KMS-11 (cell line): ENCODE measurements around the gene GNLY.

Experiments
- H2AFZ ChIP-seq: fragments of 200-600 bp; sonication (generic); 2 replicates; pipeline ENCODE4 v1.6.1; 2016; ENCODE audit warnings: antibody characterized with exemption, mixed run types, low read depth
- H3K27ac ChIP-seq: fragments of 200-600 bp; sonication (generic); 2 replicates; pipeline ENCODE4 v1.6.1; 2016; ENCODE audit warnings: mild to moderate bottlenecking, mixed run types
- H3K27me3 ChIP-seq: fragments of 200-600 bp; sonication (generic); 2 replicates; pipeline ENCODE4 v1.6.1; 2017; ENCODE audit warnings: mild to moderate bottlenecking, low read depth, mixed run types, moderate library complexity; ENCODE audit not compliant: insufficient read depth
- H3K36me3 ChIP-seq: fragments of 200-600 bp; sonication (generic); 2 replicates; pipeline ENCODE4 v1.6.1; 2017; ENCODE audit warnings: mild to moderate bottlenecking, mixed run types; ENCODE audit not compliant: insufficient read depth
- H3K4me1 ChIP-seq: fragments of 200-600 bp; sonication (generic); 2 replicates; pipeline ENCODE4 v1.6.1; 2016; ENCODE audit warnings: mild to moderate bottlenecking, low read depth, mixed run types; ENCODE audit not compliant: poor library complexity, severe bottlenecking
- H3K4me2 ChIP-seq: fragments of 200-600 bp; sonication (generic); 2 replicates; pipeline ENCODE4 v1.7.0; 2016; ENCODE audit warnings: mild to moderate bottlenecking, mixed run types
- H3K4me3 ChIP-seq: fragments of 200-600 bp; sonication (generic); IDR thresholded peaks from 2 replicates; pipeline ENCODE4 v1.6.1; 2017; ENCODE audit warnings: low read depth, low read length, mixed read lengths; ENCODE audit not compliant: insufficient read depth
- H3K79me2 ChIP-seq: fragments of 200-600 bp; sonication (generic); 2 replicates; pipeline ENCODE4 v1.6.1; 2016; ENCODE audit warnings: low read depth, mixed run types; ENCODE audit not compliant: insufficient read depth
- H3K9ac ChIP-seq: fragments of 200-600 bp; sonication (generic); 2 replicates; pipeline ENCODE4 v1.6.1; 2016; ENCODE audit warnings: mild to moderate bottlenecking, mixed run types
- H4K20me1 ChIP-seq: fragments of 200-600 bp; sonication (generic); 2 replicates; pipeline ENCODE4 v1.6.1; 2016; ENCODE audit warnings: mild to moderate bottlenecking, mixed run types; ENCODE audit not compliant: insufficient read depth
- TF ChIP-seq, protein P1 (sequence below): fragments of 200-600 bp; sonication (generic); conservative IDR thresholded peaks from 2 replicates; pipeline ENCODE4 v1.6.1; 2017; ENCODE audit warnings: low read depth, mild to moderate bottlenecking, antibody characterized with exemption, low read length, moderate library complexity, mixed read lengths

Gene GNLY

GRCh38 chr2:85743304-85743978, 49.3 kb downstream of the GNLY start:
- no peaks in the 10 kb centered on the region for H3K79me2 ChIP-seq
- TF ChIP-seq, protein P1, sequence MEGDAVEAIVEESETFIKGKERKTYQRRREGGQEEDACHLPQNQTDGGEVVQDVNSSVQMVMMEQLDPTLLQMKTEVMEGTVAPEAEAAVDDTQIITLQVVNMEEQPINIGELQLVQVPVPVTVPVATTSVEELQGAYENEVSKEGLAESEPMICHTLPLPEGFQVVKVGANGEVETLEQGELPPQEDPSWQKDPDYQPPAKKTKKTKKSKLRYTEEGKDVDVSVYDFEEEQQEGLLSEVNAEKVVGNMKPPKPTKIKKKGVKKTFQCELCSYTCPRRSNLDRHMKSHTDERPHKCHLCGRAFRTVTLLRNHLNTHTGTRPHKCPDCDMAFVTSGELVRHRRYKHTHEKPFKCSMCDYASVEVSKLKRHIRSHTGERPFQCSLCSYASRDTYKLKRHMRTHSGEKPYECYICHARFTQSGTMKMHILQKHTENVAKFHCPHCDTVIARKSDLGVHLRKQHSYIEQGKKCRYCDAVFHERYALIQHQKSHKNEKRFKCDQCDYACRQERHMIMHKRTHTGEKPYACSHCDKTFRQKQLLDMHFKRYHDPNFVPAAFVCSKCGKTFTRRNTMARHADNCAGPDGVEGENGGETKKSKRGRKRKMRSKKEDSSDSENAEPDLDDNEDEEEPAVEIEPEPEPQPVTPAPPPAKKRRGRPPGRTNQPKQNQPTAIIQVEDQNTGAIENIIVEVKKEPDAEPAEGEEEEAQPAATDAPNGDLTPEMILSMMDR: no peak
- no peak overlapping the region for H3K27ac ChIP-seq
- H2AFZ ChIP-seq: no peak overlapping the region
- H3K4me2 ChIP-seq: no peak overlapping the region
- H3K4me1 ChIP-seq: peaks cover 12% of the 10 kb centered on the region
- no peak overlapping the region for H3K4me3 ChIP-seq
- no peaks in the 10 kb centered on the region for H4K20me1 ChIP-seq
- H3K36me3 ChIP-seq: no peaks in the 10 kb centered on the region
- no peak overlapping the region for H3K9ac ChIP-seq
- peaks cover 17% of the 10 kb centered on the region; the same call in 1 of the 2 replicates for H3K27me3 ChIP-seq

- H3K4me3 ChIP-seq: no peak overlapping the region
- no peak overlapping the region for H3K27ac ChIP-seq
- H3K79me2 ChIP-seq: no peaks in the 10 kb centered on the region
- no peaks in the 10 kb centered on the region for H3K36me3 ChIP-seq
- no peak overlapping the region for H3K9ac ChIP-seq
- peaks cover 18% of the 10 kb centered on the region for H3K4me1 ChIP-seq
- no peak overlapping the region for H3K4me2 ChIP-seq
- peaks cover 17% of the 10 kb centered on the region; the same call in 1 of the 2 replicates for H3K27me3 ChIP-seq
- H2AFZ ChIP-seq: no peak overlapping the region
- TF ChIP-seq, protein P1: no peak
- H4K20me1 ChIP-seq: no peaks in the 10 kb centered on the region
Measured at GRCh38 chr2:85744055-85744454, 49.9 kb downstream of the GNLY start.

GRCh38 chr2:85744741-85745601, 50.8 kb downstream of the GNLY start:
- H3K9ac ChIP-seq: no peak overlapping the region
- no peak overlapping the region for H3K27ac ChIP-seq
- H3K4me3 ChIP-seq: no peak overlapping the region
- H3K4me1 ChIP-seq: peaks cover 21% of the 10 kb centered on the region
- no peak overlapping the region for H3K4me2 ChIP-seq
- H4K20me1 ChIP-seq: no peaks in the 10 kb centered on the region
- H2AFZ ChIP-seq: no peak overlapping the region
- H3K79me2 ChIP-seq: no peaks in the 10 kb centered on the region
- TF ChIP-seq, protein P1: no peak
- peaks cover 17% of the 10 kb centered on the region; the same call in 1 of the 2 replicates for H3K27me3 ChIP-seq
- no peaks in the 10 kb centered on the region for H3K36me3 ChIP-seq

GRCh38 chr2:85745619-85746018, 51.5 kb downstream of the GNLY start:
- peaks cover 24% of the 10 kb centered on the region for H3K4me1 ChIP-seq
- no peak overlapping the region for H3K4me3 ChIP-seq
- H3K9ac ChIP-seq: no peak overlapping the region
- H3K27ac ChIP-seq: no peak overlapping the region
- H4K20me1 ChIP-seq: no peaks in the 10 kb centered on the region
- H3K27me3 ChIP-seq: peaks cover 17% of the 10 kb centered on the region; the same call in 1 of the 2 replicates
- H3K4me2 ChIP-seq: no peak overlapping the region
- no peak overlapping the region for H2AFZ ChIP-seq
- TF ChIP-seq, protein P1: no peak
- H3K79me2 ChIP-seq: no peaks in the 10 kb centered on the region
- no peaks in the 10 kb centered on the region for H3K36me3 ChIP-seq
